NCI-H187 treated with DMSO at 0.1 percent for 48 hours (cell line): Measurements from ENCODE around the gene TBCEL.
"Not testable (repeated sequence)": the region's sequence is repeated elsewhere in the genome, so short reads cannot be mapped to it uniquely, and the experiment has no call there.

Experiments
- DNase-seq: peaks from one replicate; lab custom pipeline; 2025; lab: John Stamatoyannopoulos, UW

Gene TBCEL, protein sequence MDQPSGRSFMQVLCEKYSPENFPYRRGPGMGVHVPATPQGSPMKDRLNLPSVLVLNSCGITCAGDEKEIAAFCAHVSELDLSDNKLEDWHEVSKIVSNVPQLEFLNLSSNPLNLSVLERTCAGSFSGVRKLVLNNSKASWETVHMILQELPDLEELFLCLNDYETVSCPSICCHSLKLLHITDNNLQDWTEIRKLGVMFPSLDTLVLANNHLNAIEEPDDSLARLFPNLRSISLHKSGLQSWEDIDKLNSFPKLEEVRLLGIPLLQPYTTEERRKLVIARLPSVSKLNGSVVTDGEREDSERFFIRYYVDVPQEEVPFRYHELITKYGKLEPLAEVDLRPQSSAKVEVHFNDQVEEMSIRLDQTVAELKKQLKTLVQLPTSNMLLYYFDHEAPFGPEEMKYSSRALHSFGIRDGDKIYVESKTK

DNA sequence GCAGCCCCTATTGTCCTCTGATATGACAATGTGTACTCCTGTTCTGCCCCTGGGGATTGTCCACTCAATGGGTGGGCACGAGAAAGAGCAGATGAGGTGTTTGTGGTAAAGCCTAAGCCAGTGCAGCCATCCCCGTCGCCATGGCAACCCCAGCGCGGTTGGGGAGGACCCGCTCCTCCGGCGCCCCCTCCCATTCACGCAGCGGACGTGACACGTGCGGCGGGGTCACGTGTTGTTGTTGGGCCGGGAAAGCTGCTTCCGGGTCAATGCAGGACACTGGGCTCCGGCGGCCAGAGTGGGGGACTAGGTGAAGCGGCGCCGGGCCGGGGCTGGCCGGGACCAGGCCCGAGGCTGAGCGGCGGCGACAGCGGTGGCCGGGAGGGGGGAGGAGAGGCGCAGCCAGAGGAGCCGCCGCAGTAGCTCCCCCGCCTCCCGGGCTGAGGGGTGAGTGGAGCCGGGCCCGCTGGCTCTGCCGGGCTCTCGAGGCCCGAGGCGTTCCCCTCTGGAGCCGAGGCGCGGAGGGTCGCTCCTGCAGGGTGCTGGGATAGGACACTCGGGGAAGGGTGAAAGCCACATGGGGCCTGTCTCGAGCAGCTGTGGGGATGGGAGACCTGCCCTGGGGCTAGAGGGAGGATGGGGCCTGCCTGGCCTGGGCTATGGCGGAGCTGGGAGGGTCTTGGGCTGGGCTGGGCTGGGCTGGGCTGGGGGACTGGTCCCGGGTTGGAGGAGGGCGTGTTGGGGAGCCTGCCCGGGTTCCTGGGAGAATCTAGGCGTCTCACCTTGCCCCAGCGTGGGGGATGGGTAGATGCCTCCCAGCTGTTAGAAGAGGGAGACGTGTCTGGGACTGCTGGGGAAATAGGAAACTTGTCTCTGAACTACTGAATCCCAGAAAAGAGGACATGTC is at the start of gene TBCEL:
TBCEL (plus strand) TSS at position 255 of the 904 bp plus-strand sequence. CDS start 21,589 bp downstream, outside the sequence.
- DNase-seq = peak; percentile 19

DNA sequence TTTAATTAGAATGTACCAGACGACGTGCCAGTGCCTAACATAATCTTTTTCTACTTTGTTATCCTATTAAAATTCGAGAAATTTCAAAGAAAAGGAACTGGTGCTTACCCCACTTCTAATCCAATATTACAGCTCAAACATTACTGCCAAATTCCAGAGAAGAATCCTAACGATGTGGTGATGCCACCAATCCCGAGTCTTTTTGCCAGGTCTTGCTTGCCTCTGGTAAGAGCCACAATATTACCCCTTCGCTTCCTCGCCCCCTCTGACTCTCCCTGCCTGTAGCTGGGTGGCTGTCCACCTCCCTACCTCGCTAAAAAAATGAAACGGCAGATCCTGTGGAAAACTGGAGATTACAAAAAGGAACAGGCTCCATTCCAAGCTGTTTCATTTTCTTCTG is 49.4 kb upstream of the TBCEL start:
- no peak for DNase-seq

DNA sequence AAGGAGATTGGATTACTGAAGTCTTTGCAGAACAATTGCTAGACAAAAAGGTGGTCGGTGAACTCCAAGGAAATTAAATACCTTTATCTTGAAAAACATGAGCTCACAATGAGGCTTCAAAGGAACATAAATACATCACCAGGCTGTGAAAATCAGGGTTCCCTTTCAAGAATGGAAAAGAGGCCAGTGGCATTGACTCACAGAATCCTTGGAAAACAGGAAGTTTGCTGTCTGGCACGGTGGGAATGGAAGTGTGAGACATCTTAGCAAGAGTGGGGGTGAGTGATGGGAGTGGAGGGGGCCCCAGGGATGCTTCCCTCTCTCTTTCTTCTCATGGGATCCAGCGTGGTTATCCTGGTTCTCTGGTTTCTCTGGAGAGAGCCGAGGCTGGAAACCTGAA is 48.9 kb upstream of the TBCEL start:
- DNase-seq = no peak

DNA sequence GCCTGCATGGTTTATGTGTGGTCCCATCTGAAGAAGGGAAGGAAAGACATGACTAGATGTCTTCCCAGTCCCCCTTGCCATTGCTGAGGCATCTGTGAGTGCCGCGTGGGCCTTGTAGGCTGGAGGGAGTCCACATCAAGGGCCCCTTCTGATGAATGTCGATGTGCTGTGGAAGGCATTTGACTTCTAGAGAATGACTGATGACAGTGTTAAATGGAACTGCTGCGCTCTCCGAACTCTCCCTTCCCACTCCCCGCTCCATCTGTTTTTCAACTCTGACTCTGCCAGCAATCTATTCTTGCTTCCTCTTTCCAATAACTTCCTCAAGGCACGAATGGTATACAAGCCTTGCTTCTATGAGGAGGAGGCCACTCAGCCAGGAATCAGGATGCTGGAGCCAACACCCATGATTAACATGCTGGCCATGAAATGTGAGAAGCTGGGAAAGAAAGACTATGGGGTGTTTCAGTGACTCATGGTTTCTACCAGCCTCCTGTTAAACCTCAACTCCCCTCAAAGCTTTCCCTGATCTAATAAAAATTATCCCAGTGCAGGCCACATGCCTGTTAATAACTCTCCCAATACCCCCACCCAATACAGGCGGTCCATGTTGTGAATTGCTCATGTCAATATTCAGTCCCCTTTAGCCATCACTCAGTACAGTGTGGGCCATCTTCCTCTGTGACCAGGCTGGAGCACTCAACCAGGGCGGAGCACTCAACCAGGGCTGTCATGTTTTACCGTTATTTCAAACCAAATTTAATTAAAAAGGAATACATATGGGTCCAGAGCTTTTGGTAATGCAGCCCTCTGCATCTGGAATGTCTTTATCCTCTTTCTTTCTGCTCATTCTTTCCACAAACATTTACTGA is 46.4 kb upstream of the TBCEL start:
- no peak for DNase-seq

DNA sequence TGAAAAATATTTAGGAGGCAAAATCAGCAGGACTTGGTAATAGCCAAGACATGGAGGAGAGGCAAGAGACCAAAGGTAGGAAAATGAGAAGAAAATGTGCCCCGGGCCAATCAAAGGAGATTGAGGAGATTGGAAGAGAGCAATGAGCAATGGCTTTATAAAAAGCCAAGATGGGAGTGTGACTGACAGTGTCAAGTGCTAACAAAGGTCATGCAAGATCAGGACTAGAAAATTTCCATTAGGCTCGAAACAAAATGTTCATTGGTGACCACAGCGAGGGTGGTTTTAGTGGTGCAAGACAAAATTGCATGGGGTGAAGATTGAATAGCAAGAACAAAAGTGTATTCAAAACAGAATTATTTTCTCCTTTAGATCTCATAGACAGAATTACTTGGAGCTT is 45.2 kb upstream of the TBCEL start:
- DNase-seq = no peak

DNA sequence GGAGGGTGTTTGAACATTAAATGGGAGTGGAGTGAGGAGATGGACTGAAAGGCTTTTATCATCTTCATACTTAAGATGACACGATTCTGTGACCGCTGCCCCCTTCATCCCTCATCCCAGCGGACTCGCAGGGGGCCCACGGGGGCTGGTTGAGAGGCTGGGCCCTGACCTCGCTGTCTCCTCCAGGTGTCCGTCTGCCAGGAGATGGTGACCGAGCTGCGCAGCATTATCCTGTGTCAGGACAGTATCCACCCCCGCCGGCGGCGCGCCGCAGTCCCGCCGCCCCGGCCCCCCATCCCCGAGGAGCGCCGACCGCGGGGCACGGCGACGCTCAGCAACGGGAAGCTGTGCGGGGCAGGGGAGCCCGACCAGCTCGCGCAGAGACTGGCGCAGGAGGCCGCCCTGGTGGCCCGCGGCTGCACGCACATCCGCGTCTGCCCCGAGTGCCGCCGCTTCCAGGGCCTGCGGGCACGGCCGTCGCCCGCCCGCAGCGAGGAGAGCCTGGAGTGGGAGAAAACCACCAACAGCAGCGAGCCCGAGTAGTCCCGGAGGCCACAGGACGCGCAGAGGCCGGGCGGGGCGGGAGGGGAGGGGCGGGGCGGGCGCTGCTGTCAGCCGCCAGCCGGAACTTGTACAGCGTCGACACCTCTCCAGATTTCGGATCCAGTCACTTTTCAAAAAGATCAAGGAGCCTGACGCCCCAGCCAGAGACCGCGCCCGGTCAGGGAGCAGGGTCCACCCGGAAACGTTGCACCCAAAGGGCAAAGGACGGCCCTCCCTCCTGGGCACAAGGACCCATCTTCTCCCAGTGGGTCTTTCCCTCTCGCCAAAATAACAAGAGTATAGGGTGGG is 38.0 kb upstream of the TBCEL start:
- no peak for DNase-seq

DNA sequence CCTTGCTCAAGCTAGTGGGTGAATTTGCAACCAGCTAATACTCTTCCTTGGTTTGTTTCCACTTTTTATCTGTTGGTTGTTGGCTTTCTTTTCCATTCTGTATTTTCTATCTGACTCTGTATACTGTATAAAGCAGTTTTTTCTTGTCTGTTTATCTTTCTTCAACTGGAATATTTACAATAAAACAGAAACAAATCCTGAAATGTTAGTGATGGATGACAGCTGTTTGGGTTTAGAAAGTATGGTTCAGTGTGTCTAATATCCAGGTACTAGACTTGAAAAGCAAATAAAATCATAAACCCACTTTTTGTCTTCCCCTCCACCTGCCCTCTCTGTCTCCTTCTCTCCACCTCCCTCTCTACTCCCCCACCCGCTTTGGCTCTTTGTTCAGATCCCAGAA is 35.3 kb upstream of the TBCEL start:
- no peak for DNase-seq

DNA sequence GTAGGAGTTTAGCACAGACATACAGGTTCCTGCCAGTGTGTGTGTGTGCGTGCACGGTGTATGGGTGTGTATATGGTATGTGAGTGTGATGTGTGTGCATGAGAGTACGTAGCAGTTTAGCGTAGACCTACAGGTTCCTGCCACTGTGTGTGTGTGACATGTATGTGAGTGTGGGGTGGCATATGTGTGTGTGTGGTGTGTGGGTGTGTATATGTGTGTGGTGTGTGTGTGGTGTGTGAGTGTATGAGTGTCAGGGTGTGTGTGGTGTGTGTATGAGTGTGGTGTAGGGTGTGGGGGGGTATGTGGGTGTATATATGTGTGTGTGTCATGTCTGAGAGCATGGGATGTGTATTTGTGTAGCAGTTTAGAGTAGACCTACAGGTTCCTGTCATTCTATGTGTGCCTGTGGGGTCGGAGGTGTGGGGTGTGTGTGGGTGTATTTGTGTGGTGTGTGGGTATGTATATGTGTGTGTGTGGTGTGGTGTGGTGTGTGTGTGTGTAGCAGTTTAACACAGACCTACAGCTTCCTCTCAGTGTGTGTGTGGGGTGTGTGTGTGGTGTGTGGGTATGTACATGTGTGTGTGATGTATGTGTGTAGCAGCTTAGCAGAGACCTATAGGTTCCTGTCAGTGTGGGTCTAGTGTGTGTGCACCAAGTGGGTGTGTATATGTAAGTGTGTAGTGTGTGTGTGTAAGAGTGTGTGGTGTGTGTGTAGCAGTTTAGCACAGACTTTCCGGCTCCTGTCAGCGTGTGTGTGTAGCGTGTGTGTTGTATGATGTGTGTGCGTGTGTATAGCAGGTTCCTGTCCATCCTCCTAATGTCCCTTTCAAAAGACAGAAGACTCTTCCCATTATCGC is 31.8 kb upstream of the TBCEL start:
- no peak for DNase-seq

DNA sequence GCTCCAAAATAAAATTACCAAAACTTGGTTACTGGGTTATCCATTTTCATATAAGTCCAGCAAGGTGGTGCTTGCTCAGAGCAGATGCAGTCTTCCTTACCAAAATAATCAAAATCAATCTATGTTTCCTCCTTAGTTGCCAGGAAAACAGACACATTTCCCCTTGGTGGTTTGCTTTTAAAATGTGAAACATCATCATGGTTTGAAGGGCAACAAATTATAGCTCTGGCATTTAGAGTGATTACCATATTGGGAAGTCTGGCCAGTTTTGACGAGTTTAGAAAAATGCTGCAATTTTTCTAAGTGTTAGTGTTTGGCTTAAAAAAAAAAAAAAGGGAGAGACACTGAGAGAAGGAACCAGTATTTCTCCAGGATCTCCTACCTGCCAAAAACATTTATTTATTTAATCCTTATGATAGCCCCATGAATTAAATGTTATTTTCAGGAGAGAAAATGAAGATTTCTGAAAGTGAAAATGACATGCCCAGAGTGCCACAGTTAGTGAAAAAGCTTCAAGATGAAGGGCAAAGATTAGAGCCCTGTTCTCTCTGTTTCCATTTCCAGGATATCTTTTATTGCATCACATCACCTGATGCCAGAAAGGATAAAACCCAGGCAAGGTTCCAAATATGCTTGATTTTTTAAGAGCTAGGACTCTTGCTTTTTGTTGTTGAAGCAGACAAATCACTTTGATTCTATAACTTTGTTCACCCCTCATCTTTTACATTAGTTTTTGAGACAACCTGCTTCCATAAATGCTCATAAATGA is 29.6 kb upstream of the TBCEL start:
- no peak for DNase-seq

DNA sequence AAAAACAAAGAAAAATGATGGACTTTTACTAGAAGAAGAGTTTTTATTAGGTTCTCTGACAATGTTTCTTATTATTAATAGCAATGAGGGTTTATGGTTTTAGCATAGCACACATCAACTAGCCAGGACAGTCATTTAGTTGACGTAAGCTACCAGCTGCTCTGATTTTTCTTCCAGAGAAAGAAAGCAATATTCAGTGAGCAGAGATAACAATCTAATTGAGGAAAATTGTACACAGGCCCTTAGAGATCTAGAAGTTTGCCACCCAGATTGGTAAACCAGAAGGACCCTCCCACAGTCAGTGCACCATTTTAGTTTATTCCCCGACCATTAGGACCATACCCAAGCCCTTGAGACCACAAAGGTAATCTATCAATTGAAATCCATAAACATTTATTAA is 28.7 kb upstream of the TBCEL start:
- DNase-seq = no peak

DNA sequence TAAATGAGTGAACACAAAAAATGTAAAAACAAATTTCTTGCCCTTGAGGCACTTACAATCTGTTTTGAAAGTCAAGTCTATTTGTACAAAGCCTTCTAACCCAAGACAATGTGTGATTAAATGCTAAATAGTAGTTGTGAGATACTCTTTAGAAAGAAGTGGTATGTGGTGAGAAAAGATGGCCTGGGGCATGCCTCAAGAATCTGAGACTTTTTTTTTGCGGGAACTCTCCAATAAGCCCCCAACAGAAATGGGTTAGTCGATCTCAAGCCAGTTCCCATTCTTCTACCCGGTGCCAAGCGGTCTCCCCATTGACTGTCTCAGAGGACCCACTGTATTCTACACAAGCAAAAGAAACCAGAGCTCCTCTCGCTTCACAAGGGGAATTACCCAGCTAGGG is 26.9 kb upstream of the TBCEL start:
- DNase-seq = no peak

DNA sequence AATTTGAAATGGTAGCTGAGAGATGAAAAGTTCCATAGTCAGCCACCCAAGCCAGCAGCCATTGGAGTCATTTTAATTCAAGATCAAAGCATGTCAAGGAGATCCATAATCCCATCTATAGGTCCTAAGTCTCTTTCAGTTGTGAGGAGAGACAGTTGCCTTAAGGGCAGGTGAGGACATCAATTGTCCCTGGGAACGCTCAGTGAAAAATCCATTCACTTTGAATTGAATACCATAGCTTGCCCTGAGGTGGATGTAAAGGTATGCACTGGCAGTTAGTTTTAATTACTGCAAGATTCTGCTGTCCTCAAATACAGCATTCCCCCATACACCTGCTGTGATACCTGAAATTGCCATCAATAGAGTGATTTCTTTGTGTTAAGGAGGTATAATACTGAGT is 25.3 kb upstream of the TBCEL start:
- no peak for DNase-seq

DNA sequence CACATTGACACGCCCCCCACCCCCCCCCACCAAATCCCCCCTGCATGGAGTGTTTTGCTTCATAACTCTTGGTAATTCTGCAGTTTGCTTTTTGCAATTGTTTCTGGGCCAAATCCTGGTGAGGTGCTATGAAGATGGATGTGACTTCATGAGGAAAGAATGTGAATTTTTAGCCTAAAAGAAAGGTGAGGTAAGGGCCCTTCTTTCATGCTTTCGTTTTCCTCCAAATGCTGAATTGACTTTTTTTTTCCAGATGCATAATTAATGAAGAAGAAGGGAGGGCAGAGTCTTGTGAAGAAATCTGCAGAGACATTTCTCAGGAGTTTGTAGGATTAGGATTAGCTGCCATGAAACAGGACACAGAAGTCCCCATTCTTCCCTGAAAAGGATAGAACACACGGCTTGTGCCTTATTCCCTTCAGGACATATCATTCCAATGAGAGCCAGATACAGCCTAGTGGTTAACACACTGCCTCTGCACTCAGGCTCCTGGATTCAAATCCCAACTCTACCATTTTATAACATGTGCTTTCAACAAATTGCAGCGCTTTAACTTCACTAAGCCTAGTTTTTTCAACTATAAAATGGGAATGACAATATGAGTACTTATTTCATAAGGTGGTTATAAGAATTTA is 19.6 kb upstream of the TBCEL start:
- DNase-seq = no peak

DNA sequence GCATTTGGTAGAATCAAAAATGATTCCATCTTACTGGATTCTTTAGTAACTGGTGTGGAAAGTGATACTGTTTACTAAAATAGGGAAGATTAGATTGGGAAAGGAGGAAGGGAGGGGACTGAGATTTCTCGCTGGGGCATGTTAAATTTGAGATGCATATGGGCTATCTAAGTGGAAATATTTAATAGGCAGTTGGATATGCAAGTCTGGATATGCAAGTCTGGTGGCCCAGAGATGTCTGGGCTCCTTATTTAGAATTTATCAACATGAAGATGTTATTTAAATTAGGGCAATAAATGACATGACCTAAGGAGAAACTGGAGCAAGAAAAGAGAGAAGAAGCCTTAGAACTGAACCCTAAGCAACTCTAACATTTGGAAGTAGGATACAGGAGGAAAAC is 17.0 kb upstream of the TBCEL start:
- no peak for DNase-seq

DNA sequence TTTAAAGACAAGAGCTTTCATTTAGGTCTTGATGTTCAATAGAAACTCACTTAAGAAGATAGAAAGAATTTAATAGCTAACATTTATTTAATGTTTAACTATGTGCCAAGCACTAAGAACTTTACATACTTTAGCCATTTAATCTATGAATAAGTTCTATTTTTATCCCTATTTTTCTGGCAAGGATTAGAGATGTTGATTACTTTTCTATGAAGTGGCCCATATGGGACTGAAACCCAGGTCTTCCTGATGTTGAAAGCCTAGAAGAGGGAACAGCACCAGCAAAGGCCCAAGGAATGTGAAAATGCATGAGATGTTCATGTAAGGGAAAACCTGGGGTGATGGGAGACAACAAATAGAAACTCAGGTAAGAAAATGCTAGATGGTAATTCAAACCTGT is 15.4 kb upstream of the TBCEL start:
- DNase-seq = no peak

DNA sequence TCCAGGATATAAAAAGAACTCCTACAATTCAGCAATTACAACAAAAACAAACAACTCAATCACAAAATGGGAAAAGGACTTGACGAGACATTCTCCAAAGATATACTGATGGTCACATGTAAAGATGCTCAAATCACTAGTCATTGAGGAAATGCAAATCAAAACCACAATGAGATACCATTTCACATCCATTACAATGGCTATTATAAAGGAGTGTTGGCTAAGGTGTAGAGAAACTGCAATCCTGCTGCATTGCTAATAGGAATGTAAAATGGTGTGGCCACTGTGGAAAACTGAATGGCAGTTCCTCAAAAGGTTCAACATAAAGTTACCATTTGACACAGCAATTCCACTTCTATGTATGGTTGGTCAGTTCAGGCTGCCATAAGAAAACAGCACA is 11.8 kb upstream of the TBCEL start:
- no peak for DNase-seq

DNA sequence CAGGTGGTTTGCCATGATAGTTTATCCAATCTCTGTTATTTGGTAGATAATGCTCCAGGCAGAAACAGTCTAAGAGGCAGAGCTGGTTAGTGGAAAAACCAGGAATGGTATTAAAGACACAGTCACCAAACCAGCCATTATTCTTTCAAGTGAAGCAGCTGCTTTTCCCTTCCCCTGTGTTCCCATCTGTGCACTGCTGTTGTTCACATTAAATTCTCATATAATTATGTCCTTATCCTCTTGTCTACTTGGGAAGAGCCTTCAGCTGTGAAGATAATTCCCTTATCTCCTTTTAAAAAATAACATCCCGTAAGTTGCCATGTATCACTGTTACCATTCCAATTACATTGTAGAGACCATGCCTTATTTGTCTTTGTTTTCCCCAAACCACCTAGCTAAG is 5.2 kb upstream of the TBCEL start:
- DNase-seq = no peak

DNA sequence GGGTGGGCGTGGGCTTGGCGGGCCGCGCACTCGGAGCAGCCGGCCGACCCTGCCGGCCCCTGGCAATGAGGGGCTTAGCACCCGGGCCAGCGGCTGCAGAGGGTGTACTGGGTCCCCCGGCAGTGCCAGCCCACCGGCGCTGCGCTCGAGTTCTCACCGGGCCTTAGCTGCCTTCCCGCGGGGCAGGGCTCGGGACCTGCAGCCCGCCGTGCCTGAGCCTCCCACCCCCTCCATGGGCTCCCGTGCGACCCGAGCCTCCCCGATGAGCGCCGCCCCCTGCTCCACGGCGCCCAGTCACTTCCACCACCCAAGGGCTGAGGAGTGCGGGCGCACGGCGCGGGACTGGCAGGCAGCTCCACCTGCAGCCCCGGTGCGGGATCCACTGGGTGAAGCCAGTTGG is 2.2 kb upstream of the TBCEL start:
- not testable (repeated sequence) for DNase-seq

DNA sequence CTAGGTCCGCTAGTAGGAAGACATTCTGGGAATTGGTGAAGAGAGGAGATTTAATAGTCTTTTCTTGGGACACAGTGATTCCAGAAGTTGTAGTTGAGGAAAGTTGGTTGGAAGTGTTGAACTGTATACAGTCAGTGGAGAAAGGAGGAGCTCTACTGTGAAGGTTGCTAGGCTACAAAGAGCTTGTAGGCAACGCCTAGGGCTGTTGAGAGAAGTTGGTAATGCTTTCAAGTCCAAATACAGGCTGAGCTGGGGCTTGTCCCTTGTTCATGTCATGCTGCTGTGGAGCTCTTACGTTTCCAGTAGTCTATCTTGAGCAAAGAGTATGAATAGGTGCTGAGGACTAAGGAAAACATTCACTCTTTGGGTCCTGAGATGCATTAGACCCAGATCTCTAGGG is 1.1 kb downstream of the TBCEL start:
- no peak for DNase-seq
